H9 (cell line): Measurements from ENCODE around the gene NUFIP2. TPM values are rescaled to one million over a fixed set of nuclear protein-coding genes. Genes with fewer than 3 reads are reported as not detected.

Experiments
- DNase-seq: peaks from one replicate; pipeline ENCODE4 v3.0.0-alpha.2; 2017
- H2AFZ ChIP-seq: one replicate; pipeline ENCODE4 v1.6.1; 2013; ENCODE audit warnings: mild to moderate bottlenecking, low read length, control low read depth, moderate library complexity
- H2AK5ac ChIP-seq: 2 replicates; pipeline ENCODE4 v1.6.1; 2013; ENCODE audit warnings: low read length, control low read depth, mixed read lengths; ENCODE audit not compliant: insufficient read length
- H2BK120ac ChIP-seq: one replicate; pipeline ENCODE4 v1.6.1; 2013; ENCODE audit warnings: low read depth, mild to moderate bottlenecking, low read length, control low read depth, inconsistent platforms; ENCODE audit not compliant: poor library complexity, severe bottlenecking
- H2BK12ac ChIP-seq: 2 replicates; pipeline ENCODE4 v1.6.1; 2013; ENCODE audit warnings: low read length, control low read depth, mixed read lengths, low read depth; ENCODE audit not compliant: insufficient read length
- H2BK15ac ChIP-seq: 2 replicates; pipeline ENCODE4 v1.6.1; 2013; ENCODE audit warnings: low read depth, low read length, control low read depth
- H2BK20ac ChIP-seq: one replicate; pipeline ENCODE4 v1.6.1; 2013; ENCODE audit warnings: low read depth, mild to moderate bottlenecking, low read length, control low read depth, inconsistent platforms; ENCODE audit not compliant: poor library complexity, severe bottlenecking
- H2BK5ac ChIP-seq: 2 replicates; pipeline ENCODE4 v1.6.1; 2013; ENCODE audit warnings: low read length, control low read depth, mixed read lengths; ENCODE audit not compliant: insufficient read length
- H3K14ac ChIP-seq: 2 replicates; pipeline ENCODE4 v1.6.1; 2013; ENCODE audit warnings: low read length, control low read depth; ENCODE audit not compliant: insufficient read depth
- H3K18ac ChIP-seq: 2 replicates; pipeline ENCODE4 v1.6.1; 2013; ENCODE audit warnings: low read depth, mild to moderate bottlenecking, mixed read lengths, low read length, control low read depth; ENCODE audit not compliant: insufficient read length
- H3K23ac ChIP-seq: 2 replicates; pipeline ENCODE4 v1.6.1; 2013; ENCODE audit warnings: low read length, control low read depth, mixed read lengths, low read depth; ENCODE audit not compliant: insufficient read length
- H3K23me2 ChIP-seq: 2 replicates; pipeline ENCODE4 v1.6.1; 2013; ENCODE audit warnings: low read depth, mild to moderate bottlenecking, mixed read lengths, low read length, control low read depth; ENCODE audit not compliant: insufficient read length, poor library complexity, severe bottlenecking
- H3K27ac ChIP-seq: 2 replicates; pipeline ENCODE4 v1.5.1; 2013; ENCODE audit warnings: low read length, control low read depth, mixed read lengths, low read depth; ENCODE audit not compliant: insufficient read length
- H3K27me3 ChIP-seq: 2 replicates; pipeline ENCODE4 v1.6.1; 2013; ENCODE audit warnings: low read length, control low read depth, inconsistent platforms; ENCODE audit not compliant: insufficient read depth
- H3K4ac ChIP-seq: 2 replicates; pipeline ENCODE4 v1.6.1; 2013; ENCODE audit warnings: low read depth, mild to moderate bottlenecking, control low read depth, inconsistent platforms, low read length, moderate library complexity
- H3K4me1 ChIP-seq: 2 replicates; pipeline ENCODE4 v1.6.1; 2013; ENCODE audit warnings: low read length, control low read depth, inconsistent platforms; ENCODE audit not compliant: insufficient read depth
- H3K4me2 ChIP-seq: 2 replicates; pipeline ENCODE4 v1.6.1; 2013; ENCODE audit warnings: low read length, control low read depth, mixed read lengths; ENCODE audit not compliant: insufficient read length, insufficient read depth
- H3K56ac ChIP-seq: 2 replicates; pipeline ENCODE4 v1.6.1; 2013; ENCODE audit warnings: low read depth, mild to moderate bottlenecking, mixed read lengths, low read length, control low read depth; ENCODE audit not compliant: insufficient read length
- H3K79me1 ChIP-seq: 2 replicates; pipeline ENCODE4 v1.6.1; 2013; ENCODE audit warnings: low read depth, mild to moderate bottlenecking, moderate library complexity, low read length, control low read depth, inconsistent platforms; ENCODE audit not compliant: insufficient read depth, poor library complexity, severe bottlenecking
- H3K79me2 ChIP-seq: 2 replicates; pipeline ENCODE4 v1.6.1; 2013; ENCODE audit warnings: low read length, control low read depth, inconsistent platforms; ENCODE audit not compliant: insufficient read depth
- H3K9ac ChIP-seq: 2 replicates; pipeline ENCODE4 v1.6.1; 2013; ENCODE audit warnings: low read length, control low read depth, mixed read lengths; ENCODE audit not compliant: insufficient read length; ENCODE audit errors: extremely low read depth
- H3K9me3 ChIP-seq: one replicate; pipeline ENCODE4 v1.6.1; 2013; ENCODE audit warnings: low read depth, low read length, inconsistent platforms; ENCODE audit not compliant: control insufficient read depth
- H3T11ph ChIP-seq: one replicate; pipeline ENCODE4 v1.6.1; 2013; ENCODE audit warnings: mild to moderate bottlenecking, low read length, control low read depth, inconsistent platforms
- H4K20me1 ChIP-seq: one replicate; pipeline ENCODE4 v1.6.1; 2013; ENCODE audit not compliant: control insufficient read depth, insufficient read length, insufficient read depth
- H4K5ac ChIP-seq: 2 replicates; pipeline ENCODE4 v1.6.1; 2013; ENCODE audit warnings: low read depth, mild to moderate bottlenecking, mixed read lengths, low read length, control low read depth; ENCODE audit not compliant: insufficient read length
- H4K8ac ChIP-seq: replicated peaks from 2 replicates; pipeline ENCODE4 v1.6.1; 2013; ENCODE audit warnings: low read length, control low read depth, mixed read lengths, low read depth; ENCODE audit not compliant: insufficient read length
- H4K91ac ChIP-seq: 2 replicates; pipeline ENCODE4 v1.6.1; 2013; ENCODE audit warnings: low read depth, mild to moderate bottlenecking, moderate library complexity, mixed read lengths, low read length, control low read depth; ENCODE audit not compliant: insufficient read length
- H3K27ac Mint-ChIP-seq, 3 experiments: 2 replicates in 2 of 3; 3 replicates in 1 of 3; pipeline ENCODE4 v1.8.0; 2020 to 2021; ENCODE audit warnings: mixed read lengths in 3 of 3, mild to moderate bottlenecking in 1 of 3, moderate library complexity in 1 of 3
- H3K27me3 Mint-ChIP-seq: 2 replicates; pipeline ENCODE4 v1.8.0; 2021; ENCODE audit warnings: low read depth, mild to moderate bottlenecking, moderate library complexity, mixed read lengths
- H3K36me3 Mint-ChIP-seq, 3 experiments: 2 replicates in 2 of 3; 3 replicates in 1 of 3; pipeline ENCODE4 v1.8.0; 2020 to 2021; ENCODE audit warnings: low read depth in 3 of 3, mixed read lengths in 3 of 3; ENCODE audit not compliant: insufficient read depth in 1 of 3
- H3K4me1 Mint-ChIP-seq, 2 experiments: 2 replicates each; pipeline ENCODE4 v1.8.0; 2020; ENCODE audit warnings: mixed read lengths in 2 of 2
- H3K4me3 Mint-ChIP-seq, 2 experiments: 2 replicates in 1 of 2; 3 replicates in 1 of 2; pipeline ENCODE4 v1.8.0; 2020 to 2021; ENCODE audit warnings: mild to moderate bottlenecking in 2 of 2, mixed read lengths in 2 of 2, moderate library complexity in 1 of 2
- H3K9me3 Mint-ChIP-seq, 2 experiments: 2 replicates in 1 of 2; 3 replicates in 1 of 2; pipeline ENCODE4 v1.8.0; 2020; ENCODE audit warnings: mild to moderate bottlenecking in 2 of 2, mixed read lengths in 2 of 2, moderate library complexity in 1 of 2
- WGBS: extraction: QIAGEN DNeasy Blood & Tissue Kit; methylation state at CpG from one replicate; pipeline ENCODE4 v1.1.7; 2013; ENCODE audit warnings: missing lambda C conversion rate, low lambda C conversion rate, mixed read lengths; ENCODE audit not compliant: insufficient read length; ENCODE audit errors: extremely low coverage; 5-methylcytosine and 5-hydroxymethylcytosine counted together
- total RNA-seq: library from RNA; stranded (reverse); gene quantifications from 2 replicates; pipeline ENCODE4 v1.2.1, GENCODE V29; 2021
- TF ChIP-seq, protein P1 (sequence below): fragments of 200-600 bp; sonication (generic); conservative IDR thresholded peaks from 3 replicates; pipeline ENCODE4 v1.8.0; 2021; ENCODE audit warnings: antibody characterized with exemption, mild to moderate bottlenecking

Gene NUFIP2
- total RNA-seq, 1 experiment from 2014 or later, result 97.9 TPM

- Mint-ChIP-seq H3K4me1 (peaks cover 28 to 38% of the 10 kb centered on the region in 2 experiments), H3K27ac (peak overlapping the region; percentile 81 to 92 (median 87)), H3K36me3 (peaks cover 35 to 51% (median 48%) of the 10 kb centered on the region in 3 experiments), H3K4me3 (peak overlapping the region; percentile 100), H3K27me3 (0 out of 2 replicates have a peak, but pooled peaks cover 3% of the 10 kb centered on the region), H3K9me3 (peaks cover 2 to 4% of the 10 kb centered on the region in 2 experiments; a peak in 4 of 5 replicates)
- H2AK5ac ChIP-seq, result no peak overlapping the region
- H2BK5ac ChIP-seq, result no peak overlapping the region
- no peak overlapping the region for H3K27ac ChIP-seq
- no peak overlapping the region for H2BK15ac ChIP-seq
- H3K23ac ChIP-seq, result no peak overlapping the region
- peak; percentile 61 for DNase-seq
- peak overlapping the region; percentile 89 for H3K9ac ChIP-seq
- H3K56ac ChIP-seq, result no peak overlapping the region
- H2BK20ac ChIP-seq, result no peak overlapping the region
- H2BK12ac ChIP-seq, result no peak overlapping the region
- H3K4me1 ChIP-seq, result no peaks in the 10 kb centered on the region; the same call in 1 of the 2 replicates
- TF ChIP-seq, protein P1, sequence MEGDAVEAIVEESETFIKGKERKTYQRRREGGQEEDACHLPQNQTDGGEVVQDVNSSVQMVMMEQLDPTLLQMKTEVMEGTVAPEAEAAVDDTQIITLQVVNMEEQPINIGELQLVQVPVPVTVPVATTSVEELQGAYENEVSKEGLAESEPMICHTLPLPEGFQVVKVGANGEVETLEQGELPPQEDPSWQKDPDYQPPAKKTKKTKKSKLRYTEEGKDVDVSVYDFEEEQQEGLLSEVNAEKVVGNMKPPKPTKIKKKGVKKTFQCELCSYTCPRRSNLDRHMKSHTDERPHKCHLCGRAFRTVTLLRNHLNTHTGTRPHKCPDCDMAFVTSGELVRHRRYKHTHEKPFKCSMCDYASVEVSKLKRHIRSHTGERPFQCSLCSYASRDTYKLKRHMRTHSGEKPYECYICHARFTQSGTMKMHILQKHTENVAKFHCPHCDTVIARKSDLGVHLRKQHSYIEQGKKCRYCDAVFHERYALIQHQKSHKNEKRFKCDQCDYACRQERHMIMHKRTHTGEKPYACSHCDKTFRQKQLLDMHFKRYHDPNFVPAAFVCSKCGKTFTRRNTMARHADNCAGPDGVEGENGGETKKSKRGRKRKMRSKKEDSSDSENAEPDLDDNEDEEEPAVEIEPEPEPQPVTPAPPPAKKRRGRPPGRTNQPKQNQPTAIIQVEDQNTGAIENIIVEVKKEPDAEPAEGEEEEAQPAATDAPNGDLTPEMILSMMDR, result no peak
- no peak overlapping the region for H3K18ac ChIP-seq
- no peak overlapping the region for H2BK120ac ChIP-seq
- no peak overlapping the region for H2AFZ ChIP-seq
- no peaks in the 10 kb centered on the region for H3K23me2 ChIP-seq
- H4K91ac ChIP-seq, result no peak overlapping the region
- WGBS, result no CpG with 5 or more reads among the region's 77 CpGs
- H4K8ac ChIP-seq, result no peak overlapping the region
- H3K9me3 ChIP-seq, result no peaks in the 10 kb centered on the region
- no peaks in the 10 kb centered on the region for H4K20me1 ChIP-seq
- H3K4me2 ChIP-seq, result peak overlapping the region; percentile 54
- peak overlapping the region; percentile 81; the same call in 1 of the 2 replicates for H3K14ac ChIP-seq
- H3T11ph ChIP-seq, result no peak overlapping the region
- H4K5ac ChIP-seq, result no peak overlapping the region
- H3K4ac ChIP-seq, result no peak overlapping the region
- peaks cover 46% of the 10 kb centered on the region for H3K79me2 ChIP-seq
- H3K27me3 ChIP-seq, result no peaks in the 10 kb centered on the region
- H3K79me1 ChIP-seq, result no peaks in the 10 kb centered on the region
Observed at GRCh38 chr17:29292071-29292991, 1.6 kb downstream of the NUFIP2 start.
